A673 (cell line): Measurements from ENCODE around the gene ST6GALNAC3. TPM values are rescaled to one million over a fixed set of nuclear protein-coding genes. Genes with fewer than 3 reads are reported as not detected.

Source experiments
- BruUV-seq: library from RNA; stranded (reverse); fragments of 400-500 nt; replicated peaks from 2 replicates; lab custom pipeline; 2021; lab: Mats Ljungman, UMichigan
- CTCF ChIA-PET: fragments of 300-600 bp; sonication (Branson Sonifier 250); formaldehyde crosslinking; loops from one replicate; lab custom pipeline; 2022; ENCODE audit warnings: antibody characterized with exemption; lab: Charles Lee
- POLR2A ChIA-PET: fragments of 300-600 bp; sonication (Branson Sonifier 250); formaldehyde crosslinking; loops from one replicate; lab custom pipeline; 2022; ENCODE audit warnings: antibody characterized with exemption; ENCODE audit not compliant: low non-redundant PET; lab: Charles Lee
- DNase-seq: peaks from one replicate; pipeline ENCODE4 v3.0.0-alpha.2; 2015; ENCODE audit warnings: low spot score
- H3K27ac ChIP-seq: fragments of 200-600 bp; sonication (generic); 2 replicates; pipeline ENCODE4 v1.5.1; 2016; ENCODE audit warnings: mixed run types, low read depth, mild to moderate bottlenecking, mixed read lengths, antibody characterized with exemption, low read length; ENCODE audit not compliant: poor library complexity, severe bottlenecking
- H3K27me3 ChIP-seq: fragments of 200-600 bp; sonication (generic); replicated peaks from 2 replicates; pipeline ENCODE4 v1.6.1; 2017; ENCODE audit warnings: mixed run types, low read depth, mild to moderate bottlenecking, mixed read lengths, antibody characterized with exemption, low read length; ENCODE audit not compliant: insufficient read depth, poor library complexity
- H3K36me3 ChIP-seq: fragments of 200-600 bp; sonication (generic); 2 replicates; pipeline ENCODE4 v1.6.1; 2016; ENCODE audit warnings: mixed run types, mild to moderate bottlenecking, mixed read lengths, antibody characterized with exemption, low read length; ENCODE audit not compliant: insufficient read depth, poor library complexity, severe bottlenecking
- H3K4me1 ChIP-seq: fragments of 200-600 bp; sonication (generic); 2 replicates; pipeline ENCODE4 v1.6.1; 2017; ENCODE audit warnings: mixed run types, mild to moderate bottlenecking, mixed read lengths, antibody characterized with exemption, low read length; ENCODE audit not compliant: insufficient read depth, poor library complexity, severe bottlenecking
- H3K4me3 ChIP-seq: fragments of 200-600 bp; sonication (generic); 2 replicates; pipeline ENCODE4 v1.5.1; 2016; ENCODE audit warnings: low read depth, mixed run types, mild to moderate bottlenecking, mixed read lengths, low read length; ENCODE audit not compliant: poor library complexity, severe bottlenecking
- H3K9me3 ChIP-seq: fragments of 200-600 bp; sonication (generic); 2 replicates; pipeline ENCODE4 v1.6.1; 2016; ENCODE audit warnings: mixed run types, low read depth, mild to moderate bottlenecking, mixed read lengths, antibody characterized with exemption, low read length; ENCODE audit not compliant: poor library complexity, severe bottlenecking
- CTCF ChIP-seq: fragments of 300-800, 200-600 bp; sonication (generic); conservative IDR thresholded peaks from 2 replicates; pipeline ENCODE4 v1.5.1; 2017; ENCODE audit warnings: low read depth, mild to moderate bottlenecking, antibody characterized with exemption, low read length, moderate library complexity, mixed read lengths
- EZH2 ChIP-seq: fragments of 200-600 bp; sonication (generic); IDR thresholded peaks from 2 replicates; pipeline ENCODE4 v1.6.1; 2017; ENCODE audit warnings: borderline replicate concordance, low read depth, mild to moderate bottlenecking, mixed read lengths, antibody characterized with exemption, low read length; ENCODE audit not compliant: poor library complexity, severe bottlenecking
- intact Hi-C: fragments of 100-400 bp; cut with micrococcal nuclease; formaldehyde crosslinking; loops from one replicate; pipeline ENCODE4 v1.10.0; 2022; ENCODE audit not compliant: unreplicated experiment
- total RNA-seq: library from RNA; stranded (reverse); gene quantifications from 2 replicates; pipeline ENCODE4 v1.2.3, GENCODE V29; 2021

The ST6GALNAC3 gene
- total RNA-seq, 1 experiment from 2014 or later: 1.2 TPM

GRCh38 chr1:76294482-76295194 is 220.1 kb downstream of the ST6GALNAC3 start:
- CTCF ChIA-PET: interaction anchor here (0.6 kb wide), 1 partner anchor 614 kb away, joined by 3 read pairs; no protein-coding TSS in a partner anchor
- H3K27ac ChIP-seq: no peak overlapping the region

GRCh38 chr1:76298399-76298798 is 223.9 kb downstream of the ST6GALNAC3 start:
- Histone ChIP-seq H3K4me1 (peaks cover 8% of the 10 kb centered on the region), H3K9me3 (no peaks in the 10 kb centered on the region), H3K27ac (no peak overlapping the region), H3K27me3 (peaks cover 74% of the 10 kb centered on the region), H3K4me3 (no peak overlapping the region), H3K36me3 (no peaks in the 10 kb centered on the region)
- no peak for TF ChIP-seq CTCF
- no peak for TF ChIP-seq EZH2
- POLR2A ChIA-PET: no interaction called here
- no TSS peak for BruUV-seq
- DNase-seq: no peak
- intact Hi-C loops: no loop called here
- CTCF ChIA-PET: no interaction called here

More at GRCh38 chr1:76294482-76295194, 220.1 kb downstream of the ST6GALNAC3 start:
- Histone ChIP-seq H3K4me3 (no peak overlapping the region), H3K9me3 (no peaks in the 10 kb centered on the region), H3K36me3 (no peaks in the 10 kb centered on the region), H3K4me1 (peaks cover 8% of the 10 kb centered on the region), H3K27me3 (peaks cover 94% of the 10 kb centered on the region)
- DNase-seq: peak; percentile 70
- TF ChIP-seq CTCF: no peak
- TF ChIP-seq EZH2: no peak
- no TSS peak for BruUV-seq
- POLR2A ChIA-PET: no interaction called here
- intact Hi-C loops: no loop called here

GRCh38 chr1:76299036-76299435 is 224.5 kb downstream of the ST6GALNAC3 start:
- peaks cover 68% of the 10 kb centered on the region for H3K27me3 ChIP-seq
- peaks cover 8% of the 10 kb centered on the region for H3K4me1 ChIP-seq
- TF ChIP-seq EZH2 (no peak), CTCF (no peak)
- no peak overlapping the region for H3K4me3 ChIP-seq
- BruUV-seq: no TSS peak
- intact Hi-C loops: no loop called here
- no peak overlapping the region for H3K27ac ChIP-seq
- no peaks in the 10 kb centered on the region for H3K36me3 ChIP-seq
- no peak for DNase-seq
- ChIA-PET POLR2A (no interaction called here), CTCF (no interaction called here)
- H3K9me3 ChIP-seq: no peaks in the 10 kb centered on the region
